GM23338 (cell line): ENCODE results near the gene THBS3. TPM values are rescaled to one million over a fixed set of nuclear protein-coding genes. Genes with fewer than 3 reads are reported as not detected.
A peak's percentile ranks its signal among the peaks of the same experiment; 100 is the strongest.

Experiments used
- ATAC-seq: fragments of 200-7000 bp; cut with Tn5 transposase; 3 replicates; pipeline ENCODE4 v1.9.1; 2020
- DNase-seq: peaks from one replicate; pipeline ENCODE4 v3.0.0-alpha.2; 2015; ENCODE audit warnings: low spot score
- H2AFZ ChIP-seq: fragments of 200-600 bp; sonication (generic); 2 replicates; pipeline ENCODE4 v1.8.0; 2016; ENCODE audit warnings: antibody characterized with exemption, mild to moderate bottlenecking, moderate library complexity
- H3F3A ChIP-seq: fragments of 200-600 bp; sonication (generic); replicated peaks from 2 replicates; pipeline ENCODE4 v1.8.0; 2017; ENCODE audit warnings: antibody characterized with exemption, mixed run types, low read depth
- H3K27ac ChIP-seq: fragments of 200-600 bp; sonication (generic); 2 replicates; pipeline ENCODE4 v1.6.1; 2016; ENCODE audit warnings: low read depth
- H3K27me3 ChIP-seq: fragments of 200-600 bp; sonication (generic); 2 replicates; pipeline ENCODE4 v1.8.0; 2016; ENCODE audit warnings: mild to moderate bottlenecking, mixed run types, moderate library complexity; ENCODE audit not compliant: insufficient read depth
- H3K36me3 ChIP-seq: fragments of 200-600 bp; sonication (generic); 2 replicates; pipeline ENCODE4 v1.8.0; 2016; ENCODE audit warnings: mild to moderate bottlenecking; ENCODE audit not compliant: insufficient read depth
- H3K4me1 ChIP-seq: fragments of 200-600 bp; sonication (generic); 2 replicates; pipeline ENCODE4 v1.8.0; 2016; ENCODE audit warnings: mild to moderate bottlenecking, moderate library complexity; ENCODE audit not compliant: insufficient read depth
- H3K4me2 ChIP-seq: fragments of 200-600 bp; sonication (generic); 2 replicates; pipeline ENCODE4 v1.7.1; 2017; ENCODE audit warnings: mixed run types
- H3K4me3 ChIP-seq: fragments of 200-600 bp; sonication (generic); 2 replicates; pipeline ENCODE4 v1.6.1; 2016; ENCODE audit warnings: mixed run types
- H3K79me2 ChIP-seq: fragments of 200-600 bp; sonication (generic); replicated peaks from 2 replicates; pipeline ENCODE4 v1.8.0; 2017; ENCODE audit warnings: mild to moderate bottlenecking; ENCODE audit not compliant: insufficient read depth
- H3K9me2 ChIP-seq: fragments of 200-600 bp; sonication (generic); 2 replicates; pipeline ENCODE4 v1.8.0; 2017; ENCODE audit not compliant: insufficient read depth
- H4K20me1 ChIP-seq: fragments of 200-600 bp; sonication (generic); replicated peaks from 2 replicates; pipeline ENCODE4 v1.8.0; 2017; ENCODE audit warnings: mild to moderate bottlenecking; ENCODE audit not compliant: insufficient read depth
- H3K27ac Mint-ChIP-seq: 2 replicates; pipeline ENCODE4 v1.8.0; 2020; ENCODE audit warnings: inconsistent platforms, mild to moderate bottlenecking, moderate library complexity, mixed read lengths
- H3K27me3 Mint-ChIP-seq: 3 replicates; pipeline ENCODE4 v1.8.0; 2022; ENCODE audit warnings: low read depth, mild to moderate bottlenecking, moderate library complexity, mixed read lengths, inconsistent platforms; ENCODE audit not compliant: insufficient read depth, poor library complexity
- H3K36me3 Mint-ChIP-seq: 3 replicates; pipeline ENCODE4 v1.8.0; 2021; ENCODE audit warnings: low read depth, mild to moderate bottlenecking, inconsistent platforms, moderate library complexity, mixed read lengths
- H3K4me1 Mint-ChIP-seq: 3 replicates; pipeline ENCODE4 v1.8.0; 2020; ENCODE audit warnings: mild to moderate bottlenecking, inconsistent platforms, mixed read lengths
- H3K4me3 Mint-ChIP-seq: 3 replicates; pipeline ENCODE4 v1.8.0; 2021; ENCODE audit warnings: moderate library complexity, mild to moderate bottlenecking, inconsistent platforms, mixed read lengths
- H3K9me3 Mint-ChIP-seq: 3 replicates; pipeline ENCODE4 v1.8.0; 2020; ENCODE audit warnings: moderate library complexity, mild to moderate bottlenecking, inconsistent platforms, mixed read lengths
- CREB1 ChIP-seq: fragments of 250-450 bp; sonication (Bioruptor Pico); IDR thresholded peaks from 2 replicates; pipeline ENCODE4 v1.5.0; 2020; ENCODE audit warnings: low read depth, mild to moderate bottlenecking, moderate library complexity
- CTCF ChIP-seq, 2 experiments: fragments of 200-600 bp in 1 of 2; sonication (generic) in 1 of 2; conservative IDR thresholded peaks; 2 replicates each; pipeline versions ENCODE4 v1.5.1 to v1.6.1; 2016 to 2017; ENCODE audit warnings: antibody characterized with exemption in 2 of 2, low read depth in 2 of 2, mild to moderate bottlenecking in 2 of 2, moderate library complexity in 1 of 2
- ETS1 ChIP-seq: IDR thresholded peaks from 2 replicates; pipeline ENCODE4 v1.6.1; 2016; ENCODE audit warnings: antibody characterized with exemption
- JUNB ChIP-seq: IDR thresholded peaks from one replicate; pipeline ENCODE4 v1.6.1; 2016; ENCODE audit warnings: antibody characterized with exemption; ENCODE audit not compliant: unreplicated experiment
- POLR2AphosphoS5 ChIP-seq: IDR thresholded peaks from 2 replicates; pipeline ENCODE4 v1.6.1; 2016; ENCODE audit warnings: antibody characterized with exemption, low read depth
- ZNF114 ChIP-seq: fragments of 250-450 bp; sonication (Bioruptor Pico); IDR thresholded peaks from 2 replicates; pipeline ENCODE4 v1.5.0; 2020; ENCODE audit warnings: mild to moderate bottlenecking, moderate library complexity
- ZNF331 ChIP-seq: fragments of 250-450 bp; sonication (Bioruptor Pico); IDR thresholded peaks from 2 replicates; pipeline ENCODE4 v1.5.0; 2020; ENCODE audit warnings: low read depth, mild to moderate bottlenecking, moderate library complexity
- polyA plus RNA-seq: library from polyadenylated mRNA; unstranded; fragments of >200 nt; fragmentation: Nextera tagmentation; extraction: Ambion mirVana; gene quantifications from 2 replicates; pipeline ENCODE4 v1.2.1, GENCODE V29; 2016
- total RNA-seq: library from RNA; depleted of rRNA; stranded (reverse); fragments of >200 nt; shearing (Covaris generic); gene quantifications from 2 replicates; pipeline ENCODE4 v1.2.3, GENCODE V29; 2014
- TF ChIP-seq, protein P1 (sequence below): IDR thresholded peaks from one replicate; pipeline ENCODE4 v1.6.1; 2018; ENCODE audit warnings: antibody characterized with exemption; ENCODE audit not compliant: unreplicated experiment

THBS3 gene
- total and polyA plus RNA-seq, 2 experiments from 2014 or later = 1.2 to 4.3 TPM

GRCh38 chr1:155254714-155255242 is 47.1 kb upstream of the THBS3 start:
- no peak overlapping the region for H3K27ac Mint-ChIP-seq
- DNase-seq = no peak

More at GRCh38 chr1:155254714-155255242, 47.1 kb upstream of the THBS3 start:
- Histone ChIP-seq H3K79me2 (no peaks in the 10 kb centered on the region; the same call in 1 of the 2 replicates), H2AFZ (peak overlapping the region; percentile 69; the same call in 1 of the 2 replicates), H3K9me2 (no peaks in the 10 kb centered on the region), H3F3A (peaks cover 17% of the 10 kb centered on the region; the same call in 1 of the 2 replicates), H3K4me2 (peak overlapping the region; percentile 98), H4K20me1 (no peaks in the 10 kb centered on the region), H3K36me3 (peaks cover 9% of the 10 kb centered on the region; the same call in 1 of the 2 replicates), H3K27me3 (no peaks in the 10 kb centered on the region), H3K4me3 (peak overlapping the region; percentile 89), H3K27ac (no peak overlapping the region), H3K4me1 (peaks cover 16% of the 10 kb centered on the region; the same call in 1 of the 2 replicates)
- TF ChIP-seq ZNF331 (CRISPR knock-in tag) = no peak
- TF ChIP-seq CTCF (conservative IDR thresholded peaks at IDR 0.05; ENCODE audit: low read depth in 2 of 2) = no peak
- TF ChIP-seq JUNB = no peak
- TF ChIP-seq CREB1 (CRISPR knock-in tag) = no peak
- no peak for TF ChIP-seq ETS1
- TF ChIP-seq, protein P1, sequence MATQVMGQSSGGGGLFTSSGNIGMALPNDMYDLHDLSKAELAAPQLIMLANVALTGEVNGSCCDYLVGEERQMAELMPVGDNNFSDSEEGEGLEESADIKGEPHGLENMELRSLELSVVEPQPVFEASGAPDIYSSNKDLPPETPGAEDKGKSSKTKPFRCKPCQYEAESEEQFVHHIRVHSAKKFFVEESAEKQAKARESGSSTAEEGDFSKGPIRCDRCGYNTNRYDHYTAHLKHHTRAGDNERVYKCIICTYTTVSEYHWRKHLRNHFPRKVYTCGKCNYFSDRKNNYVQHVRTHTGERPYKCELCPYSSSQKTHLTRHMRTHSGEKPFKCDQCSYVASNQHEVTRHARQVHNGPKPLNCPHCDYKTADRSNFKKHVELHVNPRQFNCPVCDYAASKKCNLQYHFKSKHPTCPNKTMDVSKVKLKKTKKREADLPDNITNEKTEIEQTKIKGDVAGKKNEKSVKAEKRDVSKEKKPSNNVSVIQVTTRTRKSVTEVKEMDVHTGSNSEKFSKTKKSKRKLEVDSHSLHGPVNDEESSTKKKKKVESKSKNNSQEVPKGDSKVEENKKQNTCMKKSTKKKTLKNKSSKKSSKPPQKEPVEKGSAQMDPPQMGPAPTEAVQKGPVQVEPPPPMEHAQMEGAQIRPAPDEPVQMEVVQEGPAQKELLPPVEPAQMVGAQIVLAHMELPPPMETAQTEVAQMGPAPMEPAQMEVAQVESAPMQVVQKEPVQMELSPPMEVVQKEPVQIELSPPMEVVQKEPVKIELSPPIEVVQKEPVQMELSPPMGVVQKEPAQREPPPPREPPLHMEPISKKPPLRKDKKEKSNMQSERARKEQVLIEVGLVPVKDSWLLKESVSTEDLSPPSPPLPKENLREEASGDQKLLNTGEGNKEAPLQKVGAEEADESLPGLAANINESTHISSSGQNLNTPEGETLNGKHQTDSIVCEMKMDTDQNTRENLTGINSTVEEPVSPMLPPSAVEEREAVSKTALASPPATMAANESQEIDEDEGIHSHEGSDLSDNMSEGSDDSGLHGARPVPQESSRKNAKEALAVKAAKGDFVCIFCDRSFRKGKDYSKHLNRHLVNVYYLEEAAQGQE = no peak
- no peak for TF ChIP-seq ZNF114 (CRISPR knock-in tag)
- no peak for TF ChIP-seq POLR2AphosphoS5
- no peaks in the 10 kb centered on the region for H3K9me3 Mint-ChIP-seq
- peak overlapping the region; percentile 83 for H3K4me3 Mint-ChIP-seq
- peaks cover 20% of the 10 kb centered on the region for H3K36me3 Mint-ChIP-seq
- H3K4me1 Mint-ChIP-seq = peaks cover 28% of the 10 kb centered on the region
- ATAC-seq = peak; percentile 9; the same call in 2 of the 3 replicates
- H3K27me3 Mint-ChIP-seq = peaks cover 13% of the 10 kb centered on the region
